CD4-positive, alpha-beta T cell treated with Interleukin-10 for 1 hour (primary cell): Measurements from ENCODE around the gene MUC4.
"Not testable (repeated sequence)": the region's sequence is repeated elsewhere in the genome, so short reads cannot be mapped to it uniquely, and the experiment has no call there.

Experiments used
- DNase-seq: peaks from one replicate; pipeline ENCODE4 v3.0.0-alpha.2; 2020

MUC4 gene

DNA sequence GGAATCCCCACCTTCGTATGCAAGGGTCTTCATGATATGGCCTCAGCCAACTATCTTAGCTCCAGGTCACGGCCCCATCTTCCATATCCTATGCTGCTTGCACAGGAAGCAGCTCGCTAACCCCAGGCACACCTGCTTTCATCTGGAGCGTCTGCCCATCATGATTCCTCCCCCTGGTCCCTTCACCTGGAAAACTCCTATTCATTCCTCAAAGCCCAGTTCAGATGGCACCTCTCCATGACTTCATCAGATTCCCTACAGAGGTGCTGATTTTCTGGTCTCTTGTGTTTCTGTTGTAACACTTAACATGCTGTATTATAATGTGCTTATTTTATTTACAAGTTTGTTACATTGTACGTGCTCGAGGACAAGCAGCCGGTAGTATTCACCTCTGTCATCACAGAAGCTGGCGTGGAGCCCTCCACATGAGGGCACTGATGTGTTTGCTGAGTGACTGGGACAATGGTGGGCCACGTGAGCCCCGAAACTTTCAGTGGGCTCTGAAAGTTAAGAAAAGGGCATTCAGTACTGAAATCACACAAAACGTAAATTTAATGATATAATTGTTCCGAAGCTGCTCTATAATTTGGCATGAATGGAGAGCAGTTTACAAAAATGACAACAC lies 74.8 kb downstream of the MUC4 start:
- DNase-seq = no peak

DNA sequence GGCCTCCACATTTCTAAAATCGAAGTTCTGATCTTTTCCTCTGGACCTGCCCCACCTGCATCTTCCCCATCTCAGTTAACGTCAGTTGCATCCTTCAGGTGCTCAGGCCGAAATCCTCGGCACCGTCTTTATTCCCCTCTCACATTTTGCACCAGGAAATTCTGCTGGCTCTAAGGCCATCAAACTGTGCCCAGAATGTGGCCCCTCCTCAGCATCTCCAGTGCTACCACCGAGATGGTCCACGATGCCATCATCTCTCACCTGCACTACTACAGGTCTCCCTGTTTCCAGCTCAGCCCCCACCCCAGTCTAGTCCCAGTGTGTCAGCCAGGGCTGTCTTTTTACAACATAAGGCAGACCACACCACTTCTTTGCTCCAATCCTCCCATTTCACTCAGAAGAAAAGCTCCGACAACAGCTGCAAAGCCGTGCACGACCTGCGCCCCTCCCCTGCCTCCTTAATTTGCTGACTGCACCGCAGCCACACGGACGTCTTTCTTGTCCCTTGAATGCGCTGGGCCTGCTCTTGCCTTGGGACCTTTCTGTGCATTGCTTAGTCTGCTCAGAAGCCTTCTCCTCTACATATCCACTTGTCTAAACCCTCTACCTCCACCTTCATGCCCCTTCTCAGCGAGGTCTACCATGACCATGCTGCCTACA lies 76.6 kb downstream of the MUC4 start:
- no peak for DNase-seq

DNA sequence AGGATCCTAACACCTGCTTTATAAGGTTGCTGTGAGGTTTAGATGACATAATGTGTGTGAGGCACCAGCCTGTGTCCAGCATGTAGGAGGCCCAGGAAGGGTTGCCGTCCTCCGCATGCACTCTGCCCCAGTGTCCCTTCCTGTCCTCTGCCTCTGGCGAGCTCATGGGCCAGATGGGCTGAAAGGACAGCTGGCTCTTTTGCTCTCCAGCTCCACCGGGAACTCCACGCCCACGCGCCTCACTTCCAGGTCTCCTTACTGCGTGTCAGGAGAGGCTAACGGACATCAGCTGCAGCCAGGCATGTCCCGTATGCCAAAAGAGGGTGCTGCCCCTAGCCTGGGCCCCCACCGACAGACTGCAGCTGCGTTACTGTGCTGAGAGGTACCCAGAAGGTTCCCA lies 78.8 kb downstream of the MUC4 start:
- DNase-seq = no peak

DNA sequence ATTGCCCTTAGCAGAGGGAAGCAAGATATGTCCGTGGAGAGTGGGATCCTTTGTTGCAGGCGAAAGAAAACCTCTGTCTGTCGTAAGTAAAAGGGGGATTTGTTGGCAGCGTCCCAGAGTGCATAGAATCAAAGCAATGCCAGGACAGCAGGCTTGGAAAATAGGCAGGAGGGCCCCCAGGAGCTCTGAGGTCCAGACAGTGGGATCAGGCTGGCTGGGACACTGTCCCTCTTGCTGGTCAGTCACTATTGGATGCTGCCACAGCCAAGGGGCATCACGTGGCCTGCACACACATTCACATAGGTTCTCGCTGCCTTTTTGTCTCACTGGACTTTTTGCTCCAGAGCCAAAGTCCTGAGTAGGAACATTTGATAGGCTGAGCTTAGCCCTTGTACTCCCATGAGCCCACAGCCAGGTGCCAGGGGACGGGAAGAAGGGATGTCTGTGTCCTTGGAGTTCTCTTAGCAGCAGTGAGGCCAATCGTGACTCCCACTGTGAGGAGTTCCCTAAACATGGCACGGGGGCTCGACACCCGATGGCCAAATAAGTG lies 80.3 kb downstream of the MUC4 start:
- no peak for DNase-seq

DNA sequence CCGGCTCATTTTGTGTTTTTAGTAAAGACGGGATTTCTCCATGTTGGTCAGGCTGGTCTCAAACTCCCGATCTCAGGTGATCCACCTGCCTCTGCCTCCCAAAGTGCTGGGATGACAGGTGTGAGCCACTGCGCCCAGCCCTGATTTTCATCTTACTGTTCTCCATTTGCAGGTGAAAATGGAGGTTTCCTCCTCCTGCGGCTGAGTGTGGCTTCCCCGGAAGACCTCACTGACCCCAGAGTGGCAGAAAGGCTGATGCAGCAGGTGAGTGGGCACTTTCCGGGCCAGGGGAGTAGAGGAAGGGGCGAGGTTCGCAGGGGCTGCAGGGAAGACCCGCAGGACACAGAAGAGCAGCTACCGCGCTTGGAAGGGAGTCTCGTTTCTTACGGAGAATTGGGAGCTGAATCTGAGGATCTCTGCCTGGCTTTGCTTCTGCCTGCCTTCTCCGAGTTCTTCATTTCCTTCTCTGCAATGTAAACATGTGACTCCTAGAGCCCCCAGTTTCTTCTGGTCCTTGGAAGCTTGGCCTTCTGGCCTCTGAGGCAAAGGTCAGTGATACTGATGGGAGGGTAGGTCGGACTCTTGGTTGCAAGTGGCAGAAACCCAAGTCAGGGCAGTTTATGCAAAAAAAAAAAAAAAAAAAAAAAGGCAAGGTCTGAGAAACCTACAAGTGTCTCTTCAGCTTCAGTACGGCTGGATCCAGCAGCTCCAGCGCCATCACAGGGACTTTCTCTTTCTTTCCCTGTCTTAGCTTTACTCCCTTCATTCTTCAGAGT lies 82.1 kb downstream of the MUC4 start:
- DNase-seq = no peak

DNA sequence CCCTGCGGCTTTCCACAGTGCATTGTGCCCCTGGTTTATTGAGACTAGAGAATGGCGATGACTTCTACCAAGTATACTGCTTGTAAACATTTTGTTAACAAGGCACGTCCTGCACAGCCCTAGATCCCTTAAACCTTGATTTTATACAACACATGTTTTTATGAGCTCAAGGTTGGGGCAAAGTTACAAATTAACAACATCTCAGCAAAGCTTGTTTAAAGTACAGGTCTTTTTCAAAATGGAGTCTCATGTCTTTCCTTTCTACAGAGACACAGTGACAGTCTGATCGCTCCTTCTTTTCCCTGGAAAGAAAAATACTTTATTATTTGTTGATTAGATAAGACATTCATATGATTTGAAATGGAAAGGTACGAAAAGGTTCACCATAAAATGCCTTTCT lies 82.9 kb downstream of the MUC4 start:
- not testable (repeated sequence) for DNase-seq

DNA sequence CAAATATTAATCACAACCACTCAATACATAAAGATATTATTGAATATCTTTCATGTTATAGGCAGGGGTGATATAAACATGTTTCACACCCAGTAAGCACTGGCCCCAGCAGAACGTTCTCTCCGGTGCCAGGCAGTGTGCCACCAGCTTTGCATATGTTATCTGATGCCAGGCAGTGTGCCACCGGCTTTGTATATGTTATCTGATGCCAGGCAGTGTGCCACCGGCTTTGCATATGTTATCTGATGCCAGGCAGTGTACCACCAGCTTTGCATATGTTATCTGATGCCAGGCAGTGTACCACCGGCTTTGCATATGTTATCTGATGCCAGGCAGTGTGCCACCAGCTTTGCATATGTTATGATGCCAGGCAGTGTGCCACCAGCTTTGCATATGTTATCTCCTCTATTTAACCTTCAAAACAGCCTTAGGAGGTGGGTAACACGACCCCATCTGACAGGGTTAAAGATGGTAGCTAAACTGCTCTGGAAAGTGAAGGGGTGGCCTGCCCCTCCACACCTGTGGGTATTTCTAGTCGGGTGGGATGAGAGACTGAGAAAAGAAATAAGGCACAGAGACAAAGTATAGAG lies 84.0 kb downstream of the MUC4 start:
- DNase-seq = no peak

DNA sequence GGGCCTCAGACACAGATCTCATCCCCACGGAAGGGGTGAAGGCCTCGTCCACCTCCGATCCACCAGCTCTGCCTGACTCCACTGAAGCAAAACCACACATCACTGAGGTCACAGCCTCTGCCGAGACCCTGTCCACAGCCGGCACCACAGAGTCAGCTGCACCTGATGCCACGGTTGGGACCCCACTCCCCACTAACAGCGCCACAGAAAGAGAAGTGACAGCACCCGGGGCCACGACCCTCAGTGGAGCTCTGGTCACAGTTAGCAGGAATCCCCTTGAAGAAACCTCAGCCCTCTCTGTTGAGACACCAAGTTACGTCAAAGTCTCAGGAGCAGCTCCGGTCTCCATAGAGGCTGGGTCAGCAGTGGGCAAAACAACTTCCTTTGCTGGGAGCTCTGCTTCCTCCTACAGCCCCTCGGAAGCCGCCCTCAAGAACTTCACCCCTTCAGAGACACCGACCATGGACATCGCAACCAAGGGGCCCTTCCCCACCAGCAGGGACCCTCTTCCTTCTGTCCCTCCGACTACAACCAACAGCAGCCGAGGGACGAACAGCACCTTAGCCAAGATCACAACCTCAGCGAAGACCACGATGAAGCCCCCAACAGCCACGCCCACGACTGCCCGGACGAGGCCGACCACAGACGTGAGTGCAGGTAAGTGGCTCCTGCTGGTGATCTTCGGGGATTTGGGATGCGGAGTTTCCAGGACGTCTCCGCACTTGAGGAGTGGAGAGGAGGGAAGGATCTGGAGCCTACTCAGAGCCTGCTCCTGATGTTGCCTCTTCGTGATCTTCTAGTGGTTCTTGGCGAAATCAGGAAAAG lies 85.6 kb downstream of the MUC4 start:
- DNase-seq = not testable (repeated sequence)

DNA sequence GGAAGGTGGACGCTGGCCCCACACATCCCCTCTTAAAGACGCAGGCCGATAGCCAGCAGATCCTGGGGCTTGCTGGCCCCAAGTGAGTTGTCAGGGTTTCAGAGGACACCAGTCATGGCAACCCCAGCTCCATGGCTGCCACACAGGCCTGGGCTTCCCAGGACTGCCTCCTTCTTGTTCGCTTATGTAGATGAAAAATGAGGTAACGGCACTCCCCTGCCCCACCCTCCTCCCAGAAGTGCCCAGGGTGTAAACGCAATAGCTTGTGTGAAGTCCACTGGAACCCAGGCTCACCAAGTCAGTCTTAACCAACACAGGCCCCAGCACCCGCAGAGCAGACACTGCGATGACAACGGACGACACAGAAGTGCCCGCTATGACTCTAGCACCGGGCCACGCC lies 87.4 kb downstream of the MUC4 start:
- not testable (repeated sequence) for DNase-seq

DNA sequence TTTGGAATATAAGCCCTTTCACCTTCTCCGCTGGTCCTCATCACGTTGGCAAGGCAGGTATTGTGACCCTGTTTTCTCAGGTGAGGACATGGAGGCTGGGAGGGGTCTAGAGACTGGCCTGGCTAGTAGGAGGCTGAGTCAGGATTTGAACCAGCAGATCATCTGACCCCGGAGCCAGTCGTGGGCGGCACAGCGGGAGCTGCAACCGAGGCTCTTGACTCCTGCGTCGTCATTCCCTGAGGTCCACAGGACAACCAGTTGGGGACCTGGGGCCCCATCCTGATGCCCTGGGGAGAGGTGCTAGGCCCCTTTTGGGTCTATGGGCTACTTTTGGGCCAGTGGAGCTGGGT lies 88.8 kb downstream of the MUC4 start:
- not testable (repeated sequence) for DNase-seq

DNA sequence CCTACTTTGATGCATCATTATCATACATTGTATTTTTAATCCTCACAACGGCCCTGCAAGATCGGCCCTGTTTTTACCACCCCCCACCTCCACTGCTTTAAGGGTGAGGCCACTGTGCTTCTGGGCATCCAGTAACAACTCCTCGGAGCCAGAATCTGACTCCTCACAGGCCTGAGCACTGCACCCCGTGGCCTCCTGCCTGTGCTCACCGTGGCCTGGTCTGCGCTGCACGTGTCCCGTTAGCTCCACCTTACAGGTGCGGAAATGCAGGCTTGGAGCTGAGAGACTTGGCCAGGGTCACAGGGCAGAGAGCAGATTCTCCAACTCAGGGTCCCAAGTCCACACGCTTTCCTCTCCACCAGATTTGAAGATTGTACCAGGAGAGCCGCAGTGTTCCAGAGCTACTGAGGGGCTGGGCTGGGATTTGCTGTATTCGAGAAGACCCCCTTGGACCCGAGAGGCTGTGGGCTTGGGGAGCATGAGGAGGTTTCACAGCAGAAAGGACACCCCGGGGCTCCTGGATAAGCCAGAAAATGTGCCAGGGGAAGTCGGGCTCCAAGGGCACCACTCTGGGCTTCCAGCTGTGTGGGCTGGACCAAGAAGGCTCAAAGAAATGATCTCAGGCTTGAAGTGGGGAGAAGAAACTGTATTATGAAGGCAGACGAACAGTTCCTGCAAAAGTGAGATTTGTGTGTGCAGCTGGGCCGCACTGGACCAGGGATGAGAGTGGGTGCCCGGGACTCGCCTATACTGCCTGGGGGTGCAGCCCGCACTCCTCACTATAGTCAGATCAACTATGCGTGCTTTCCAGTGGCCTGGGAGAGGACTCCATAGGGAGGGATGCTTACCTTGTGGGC lies 89.4 kb downstream of the MUC4 start:
- not testable (repeated sequence) for DNase-seq

DNA sequence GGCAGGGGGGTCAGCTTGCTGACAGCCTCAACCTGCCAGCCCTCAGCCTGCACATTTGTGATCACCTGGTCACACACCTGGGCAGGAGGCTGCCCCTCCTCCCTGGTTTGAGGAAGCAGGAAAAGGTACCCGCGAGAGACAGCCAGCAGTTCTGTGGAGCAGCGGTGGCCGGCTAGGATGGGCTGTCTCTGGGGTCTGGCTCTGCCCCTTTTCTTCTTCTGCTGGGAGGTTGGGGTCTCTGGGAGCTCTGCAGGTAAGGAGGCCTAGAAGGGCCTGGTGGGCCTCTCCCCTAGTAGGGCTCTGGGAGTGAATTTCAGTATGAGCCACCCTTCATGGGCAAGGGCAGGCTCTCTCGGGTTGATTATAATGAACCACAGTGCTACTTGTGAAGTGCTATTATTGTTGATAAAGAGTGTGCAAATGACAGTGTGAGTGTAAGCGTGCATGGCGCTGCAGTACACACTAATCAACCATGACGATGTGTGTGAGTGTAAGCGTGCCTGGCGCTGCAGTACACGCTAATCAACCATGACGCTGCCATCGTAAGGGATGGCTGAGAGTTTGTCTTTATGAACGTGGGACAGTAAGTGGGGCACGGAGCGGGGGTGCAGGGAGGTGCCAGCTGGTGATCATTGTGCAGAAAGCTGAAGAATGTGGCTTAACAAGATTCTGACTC lies 90.8 kb downstream of the MUC4 start, which contains the start of gene MUC20:
MUC20 (plus strand) TSS at position 148 of the 676 bp plus-strand sequence; CDS start at position 178, 30 bp downstream.
- DNase-seq = not testable (repeated sequence)

DNA sequence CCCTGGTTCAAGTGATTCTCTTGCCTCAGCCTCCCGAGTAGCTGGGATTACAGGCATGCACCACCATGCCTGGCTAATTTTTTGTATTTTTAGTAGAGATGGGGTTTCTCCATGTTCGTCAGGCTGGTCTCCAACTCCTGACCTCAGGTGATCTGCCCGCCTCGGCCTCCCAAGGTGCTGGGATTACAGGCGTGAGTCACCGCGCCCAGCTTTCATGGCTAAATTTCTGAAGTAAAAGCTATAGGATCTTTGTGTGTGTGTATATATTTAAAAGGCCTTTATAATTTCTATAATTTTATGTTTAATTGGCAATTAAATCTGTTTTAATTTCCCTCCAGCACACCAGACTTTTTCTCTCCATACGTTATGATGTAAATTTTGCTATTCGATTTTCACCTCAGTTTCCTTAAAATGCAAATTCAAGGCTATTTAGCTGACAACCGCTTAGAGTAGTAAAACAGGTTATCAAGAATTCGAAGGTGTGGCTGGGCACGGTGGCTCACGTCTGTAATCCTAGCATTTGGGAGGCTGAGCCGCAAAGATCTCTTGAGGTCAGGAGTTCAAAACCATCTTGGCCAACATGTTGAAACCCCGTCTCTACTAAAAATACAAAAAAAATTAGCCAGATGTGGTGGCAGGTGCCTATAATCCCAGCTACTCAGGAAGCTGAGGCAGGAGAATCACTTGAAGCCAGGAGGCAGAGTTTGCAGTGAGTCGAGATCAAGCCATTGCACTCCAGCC lies 92.0 kb downstream of the MUC4 start:
- not testable (repeated sequence) for DNase-seq

DNA sequence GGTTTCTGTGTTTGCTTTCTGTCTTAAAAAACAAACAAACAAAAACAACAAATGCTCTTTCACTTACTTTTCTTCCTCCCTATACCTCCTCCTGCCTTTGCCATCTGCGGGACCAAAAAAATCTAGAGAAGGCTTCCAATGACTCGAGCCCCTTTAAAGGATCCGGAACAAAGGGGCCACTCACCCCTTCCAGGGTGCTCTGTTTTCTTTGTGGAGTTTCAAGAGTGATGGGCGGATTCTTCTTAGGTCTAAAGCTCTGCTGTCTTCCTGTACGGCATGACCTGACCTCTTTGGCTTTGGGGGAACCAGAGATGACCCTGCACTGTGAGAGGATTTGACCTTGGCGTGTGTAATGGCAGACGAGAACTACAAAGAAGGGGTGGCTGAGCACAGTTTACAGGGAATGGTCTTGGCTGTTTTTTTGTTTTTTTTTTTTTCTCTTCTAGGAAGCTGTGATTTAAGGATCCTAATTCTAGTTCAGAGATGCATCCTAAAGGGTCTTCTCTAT lies 93.2 kb downstream of the MUC4 start:
- no peak for DNase-seq

DNA sequence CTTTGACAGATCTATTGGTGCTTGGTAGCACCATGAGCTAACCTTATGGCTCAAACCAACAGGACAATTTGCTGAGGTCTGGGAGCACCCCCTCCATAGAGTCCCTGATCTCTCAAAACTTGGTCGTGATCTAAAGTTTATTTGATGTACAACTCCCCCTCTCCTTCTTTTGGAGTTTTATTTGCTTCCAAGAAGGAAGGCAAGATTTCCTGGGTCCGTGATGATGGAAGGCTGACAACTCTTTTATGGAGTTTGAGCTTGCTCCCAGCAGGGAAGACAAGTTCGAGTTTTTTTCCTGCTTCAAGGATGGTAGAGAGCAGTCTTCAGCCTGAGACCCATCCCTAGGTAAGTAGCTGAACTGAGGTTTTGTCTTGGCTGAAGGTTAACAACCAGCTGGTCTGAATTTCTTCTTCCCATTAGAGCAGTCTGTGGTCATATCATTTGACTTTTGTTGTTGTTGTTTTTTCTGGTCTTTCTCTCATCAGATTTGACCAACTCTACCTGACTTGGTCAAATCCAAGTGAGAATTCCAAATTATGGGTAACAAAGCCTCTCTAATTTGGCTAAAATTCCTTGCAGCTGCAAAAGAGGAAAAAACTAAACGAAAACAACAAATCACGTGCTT lies 93.8 kb downstream of the MUC4 start:
- no peak for DNase-seq

DNA sequence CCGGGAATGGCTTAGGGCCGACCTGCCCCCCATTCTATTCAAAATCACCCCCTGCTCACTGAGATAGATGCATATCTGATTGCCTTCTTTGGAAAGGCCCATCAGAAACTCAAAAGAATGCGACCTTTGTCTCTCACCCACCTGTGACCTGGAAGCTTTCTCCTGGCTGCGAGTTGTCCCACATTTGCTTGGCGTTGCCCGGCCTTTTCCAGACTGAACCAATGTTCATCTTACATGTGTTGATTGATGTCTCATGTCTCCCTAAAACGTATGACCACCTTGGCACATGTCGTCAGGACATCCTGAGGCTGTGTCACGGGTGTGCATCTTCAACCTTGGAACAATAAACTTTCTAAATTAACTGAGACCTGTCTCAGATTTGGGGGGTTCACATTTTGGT lies 94.3 kb downstream of the MUC4 start:
- no peak for DNase-seq

DNA sequence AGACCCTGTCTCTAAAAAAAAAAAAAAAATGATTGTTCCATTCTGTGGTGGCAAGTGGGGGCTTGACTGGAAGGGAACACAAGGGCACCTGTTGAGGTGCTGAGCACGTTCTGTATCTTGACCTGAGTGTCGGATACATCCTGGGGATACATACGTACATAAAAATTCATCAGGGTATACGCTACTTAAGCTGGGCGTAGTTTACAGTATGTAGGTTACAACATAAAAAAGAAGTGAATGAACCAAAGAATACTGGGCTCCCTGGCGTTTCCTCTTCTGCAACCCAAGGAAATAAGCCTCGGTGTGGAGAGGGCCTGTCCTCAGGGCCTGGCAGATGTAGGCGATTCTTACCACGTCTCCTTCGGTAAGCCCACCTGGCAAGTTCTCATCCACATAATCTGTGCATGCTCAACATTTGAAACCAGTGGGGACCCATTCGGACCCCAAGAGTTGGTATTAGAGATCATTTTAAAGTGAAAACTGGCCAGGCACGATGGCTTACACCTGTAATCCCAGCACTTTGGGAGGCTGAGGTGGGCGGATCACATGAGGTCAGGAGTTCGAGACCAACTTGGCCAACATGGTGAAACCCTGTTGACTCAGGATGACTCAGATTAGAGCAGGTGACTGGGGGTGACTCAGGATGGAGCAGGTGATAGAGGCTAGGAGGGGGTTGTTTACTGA lies 96.0 kb downstream of the MUC4 start:
- no peak for DNase-seq

DNA sequence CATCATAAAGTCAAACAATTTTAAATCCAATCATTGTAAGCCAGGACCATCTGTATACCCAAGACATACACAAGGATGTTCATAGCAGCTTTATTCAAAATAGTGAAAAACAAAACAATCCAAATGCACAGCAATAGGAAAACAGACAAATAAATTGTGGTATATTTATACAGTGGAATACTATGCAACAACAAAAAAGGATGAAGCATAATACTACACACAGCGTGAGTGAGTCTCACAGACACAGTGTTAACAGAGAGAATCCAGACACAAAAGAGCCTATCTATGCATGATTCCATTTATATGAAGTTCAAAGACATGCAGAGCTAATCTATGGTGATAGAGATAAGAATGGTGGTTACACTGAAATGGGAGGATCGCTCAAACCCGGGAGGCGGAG lies 96.6 kb downstream of the MUC4 start:
- DNase-seq = no peak
